ENCODE data around the gene KCNJ5. TPM values are rescaled to one million over a fixed set of nuclear protein-coding genes. Genes with fewer than 3 reads are reported as not detected.
A peak's percentile ranks its signal among the peaks of the same experiment; 100 is the strongest.

KCNJ5 gene
- total RNA-seq, 1 donor from 2014 or later, result 12.9 TPM

GRCh38 chr11:128940156-128940555 lies 49.0 kb downstream of the KCNJ5 start:
- Histone ChIP-seq H3K27me3 (ENCODE audit: low read depth) (no peaks in the 10 kb centered on the region), H3K4me3 (no peak overlapping the region), H3K36me3 (no peaks in the 10 kb centered on the region), H3K4me1 (no peaks in the 10 kb centered on the region), H3K27ac (no peak overlapping the region), H3K9me3 (no peaks in the 10 kb centered on the region)
- DNase-seq, result no peak
- intact Hi-C loops (cut with DNase I), result no loop called here
- ATAC-seq, result no peak
- no peak for TF ChIP-seq CTCF (IDR thresholded peaks at IDR 0.05)

- H3K27ac ChIP-seq, result no peak overlapping the region
- TF ChIP-seq CTCF (IDR thresholded peaks at IDR 0.05), result no peak
- no peak for DNase-seq
- no peaks in the 10 kb centered on the region for H3K36me3 ChIP-seq
- H3K27me3 ChIP-seq (ENCODE audit: low read depth), result no peaks in the 10 kb centered on the region
- H3K4me1 ChIP-seq, result no peaks in the 10 kb centered on the region
- H3K4me3 ChIP-seq, result no peak overlapping the region
- no peak for ATAC-seq
- intact Hi-C loops (cut with DNase I), result no loop called here
- no peaks in the 10 kb centered on the region for H3K9me3 ChIP-seq
Observed at GRCh38 chr11:128940603-128941002, 49.4 kb downstream of the KCNJ5 start.

- H3K36me3 ChIP-seq, result no peaks in the 10 kb centered on the region
- intact Hi-C loops (cut with DNase I), result no loop called here
- no peak overlapping the region for H3K4me3 ChIP-seq
- H3K27me3 ChIP-seq (ENCODE audit: low read depth), result no peaks in the 10 kb centered on the region
- no peak for TF ChIP-seq CTCF (IDR thresholded peaks at IDR 0.05)
- DNase-seq (no peak), ATAC-seq (no peak)
- no peaks in the 10 kb centered on the region for H3K4me1 ChIP-seq
- no peaks in the 10 kb centered on the region for H3K9me3 ChIP-seq
- no peak overlapping the region for H3K27ac ChIP-seq
Observed at GRCh38 chr11:128941110-128941509, 50.0 kb downstream of the KCNJ5 start.

DNA sequence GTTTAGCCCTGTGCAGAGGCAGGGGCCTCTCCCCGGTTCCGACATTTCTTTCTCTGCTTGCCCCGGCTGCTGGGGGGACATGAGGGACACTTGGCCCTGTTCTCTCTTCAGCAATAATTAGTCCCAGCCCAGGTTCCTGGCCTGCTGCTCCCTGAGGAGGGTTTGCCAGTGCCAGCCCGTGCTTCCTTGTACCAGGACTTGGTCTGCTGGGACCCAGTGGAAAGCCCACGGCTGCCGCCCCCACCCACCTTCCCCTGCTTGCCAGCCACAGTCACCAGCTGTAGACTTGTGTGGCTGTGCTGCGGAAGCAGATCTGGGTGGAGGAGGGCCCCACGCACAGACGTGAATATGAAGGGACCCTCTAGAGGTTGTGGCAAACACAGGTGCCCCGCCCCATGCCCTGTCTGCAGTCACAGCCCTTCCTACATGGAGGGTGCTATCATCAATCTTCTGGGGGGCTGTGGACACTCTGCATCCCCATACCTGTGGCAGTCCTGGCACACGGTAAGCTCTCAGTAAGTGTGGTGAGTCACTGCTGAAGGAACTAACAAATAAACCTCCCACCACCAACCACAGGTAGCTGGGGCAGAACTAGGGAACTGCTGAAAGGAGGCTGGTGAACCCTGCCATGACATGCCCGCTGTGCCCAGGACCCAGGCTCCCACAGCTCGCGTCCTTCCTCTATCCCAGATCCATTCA lies 50.6 kb downstream of the KCNJ5 start:
- Histone ChIP-seq H3K4me1 (no peaks in the 10 kb centered on the region), H3K4me3 (no peak overlapping the region), H3K27ac (no peak overlapping the region), H3K9me3 (no peaks in the 10 kb centered on the region), H3K27me3 (ENCODE audit: low read depth) (no peaks in the 10 kb centered on the region), H3K36me3 (no peaks in the 10 kb centered on the region)
- peak in 1 of 2 donors; percentile 5 for ATAC-seq
- intact Hi-C loops (cut with DNase I), result no loop called here
- TF ChIP-seq CTCF (IDR thresholded peaks at IDR 0.05), result no peak
- no peak for DNase-seq

DNA sequence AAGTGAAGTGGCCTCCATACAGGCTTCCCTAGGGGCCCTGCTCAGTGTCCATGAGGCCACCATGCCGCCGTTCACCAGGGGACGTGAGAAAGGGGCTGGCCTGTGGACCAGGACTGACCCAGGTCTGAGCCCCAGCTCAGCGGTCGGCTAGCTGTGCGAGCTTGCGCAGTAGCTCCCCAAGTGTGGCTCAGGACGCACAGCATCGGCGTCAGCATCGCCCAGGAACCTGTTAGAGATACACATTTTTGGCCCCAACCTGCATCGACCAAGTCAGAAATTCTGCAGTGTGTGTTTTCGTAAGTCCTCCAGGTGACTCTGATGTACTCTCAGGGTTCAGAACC lies 51.1 kb downstream of the KCNJ5 start:
- H3K27ac ChIP-seq, result no peak overlapping the region
- H3K9me3 ChIP-seq, result no peaks in the 10 kb centered on the region
- intact Hi-C loops (cut with DNase I), result no loop called here
- no peak overlapping the region for H3K4me3 ChIP-seq
- no peak for TF ChIP-seq CTCF (IDR thresholded peaks at IDR 0.05)
- ATAC-seq (no peak), DNase-seq (no peak)
- no peaks in the 10 kb centered on the region for H3K4me1 ChIP-seq
- H3K27me3 ChIP-seq (ENCODE audit: low read depth), result no peaks in the 10 kb centered on the region
- H3K36me3 ChIP-seq, result no peaks in the 10 kb centered on the region
